ENCODE results near the gene CEP290. TPM values are rescaled to one million over a fixed set of nuclear protein-coding genes. Genes with fewer than 3 reads are reported as not detected.

Gene CEP290
- total and polyA plus RNA-seq, 10 of the 15 experiments (the other 5 are each of a cell fraction or from before 2014, with no cell fraction given), result 4.8 to 15.7 (median 10.7) TPM

DNA sequence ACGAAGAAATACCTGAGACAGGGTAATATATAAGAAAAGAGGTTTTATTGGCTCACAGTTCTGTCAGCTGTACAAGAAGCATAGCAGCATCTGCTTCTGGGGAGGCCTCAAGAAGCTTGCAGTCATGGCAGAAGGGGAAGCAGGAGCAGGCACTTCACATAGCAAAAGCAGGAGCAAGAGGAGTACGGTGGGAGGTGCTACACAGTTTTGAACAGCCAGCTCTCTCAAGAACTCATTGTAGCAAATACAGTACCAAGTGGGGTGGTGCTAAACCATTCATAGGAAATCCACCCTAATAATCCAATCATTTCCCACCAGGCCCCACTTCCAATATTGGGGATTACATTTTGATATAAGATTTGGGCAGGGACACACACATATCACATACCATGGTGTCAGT lies 8.2 kb upstream of the CEP290 start:
- 100% methylated on average over 2 of the region's 2 CpGs for WGBS (ENCODE audit: insufficient coverage, insufficient replicate concordance, low lambda C conversion rate, missing lambda C conversion rate)
- H2AFZ ChIP-seq (ENCODE audit: control insufficient read depth, low read depth, low read length), result no peak overlapping the region
- DNase-seq (ENCODE audit: low read depth, low spot score) (no peak), ATAC-seq (no peak), FAIRE-seq (no peak)
- H3K4me1 ChIP-seq (ENCODE audit: control insufficient read depth, insufficient read depth, low read length), result no peaks in the 10 kb centered on the region
- intact Hi-C loops (cut with micrococcal nuclease; ENCODE audit: unreplicated experiment) (loop anchor here (5.0 to 10.0 kb wide), 3 partner anchors 242 to 842 kb away; no protein-coding TSS in a partner anchor), in situ Hi-C loops (cut with MboI) (no loop called here)
- ChIA-PET POLR2A (no interaction called here), RAD21 (ENCODE audit: unreplicated experiment) (no interaction called here), CTCF (no interaction called here), SMC1A (ENCODE audit: uncharacterized antibody, unreplicated experiment) (interaction anchor here (0.9 kb wide), 1 partner anchor 11 kb away, joined by 3 read pairs; no protein-coding TSS in a partner anchor)
- no peaks in the 10 kb centered on the region for H4K20me1 ChIP-seq (ENCODE audit: control insufficient read depth, insufficient read depth)
- no peaks in the 10 kb centered on the region for H3K27me3 ChIP-seq (replicated peaks in 1 of 2; ENCODE audit: control insufficient read depth in 2 of 2, insufficient read depth in 2 of 2, low read length in 1 of 2)
- H3K4me3 ChIP-seq, result no peak overlapping the region
- H3K9ac ChIP-seq (ENCODE audit: control insufficient read depth, insufficient read depth, low read length), result no peak overlapping the region
- H3K79me2 ChIP-seq (ENCODE audit: control insufficient read depth, insufficient read depth, low read length), result no peaks in the 10 kb centered on the region; the same call in 1 of the 2 replicates
- no TSS peak for BruUV-seq (replicated peaks)
- no peaks in the 10 kb centered on the region; a peak in 1 of 4 replicates for H3K36me3 ChIP-seq (ENCODE audit: control insufficient read depth in 2 of 2, insufficient read depth in 2 of 2, low read length in 1 of 2)
- TF ChIP-seq TAF1 (IDR thresholded peaks at IDR 0.05; ENCODE audit: borderline replicate concordance, low read depth, low read length) (no peak), CHD2 (IDR thresholded peaks at IDR 0.05; ENCODE audit: borderline replicate concordance, low read depth, low read length) (no peak), NR2C2 (IDR thresholded peaks at IDR 0.05; ENCODE audit: borderline replicate concordance, control insufficient read depth, insufficient read length, low read depth) (no peak), SMC3 (IDR thresholded peaks at IDR 0.05; ENCODE audit: borderline replicate concordance, low read length) (no peak), EP300 (IDR thresholded peaks at IDR 0.05; ENCODE audit: borderline replicate concordance in 1 of 2, control insufficient read depth in 1 of 2, low read depth in 2 of 2, low read length in 2 of 2) (no peak), MEF2A (IDR thresholded peaks at IDR 0.05; ENCODE audit: insufficient read depth, low read depth, low read length) (no peak), CHD4 (IDR thresholded peaks at IDR 0.05) (no peak)
- TF ChIP-seq, protein P1, sequence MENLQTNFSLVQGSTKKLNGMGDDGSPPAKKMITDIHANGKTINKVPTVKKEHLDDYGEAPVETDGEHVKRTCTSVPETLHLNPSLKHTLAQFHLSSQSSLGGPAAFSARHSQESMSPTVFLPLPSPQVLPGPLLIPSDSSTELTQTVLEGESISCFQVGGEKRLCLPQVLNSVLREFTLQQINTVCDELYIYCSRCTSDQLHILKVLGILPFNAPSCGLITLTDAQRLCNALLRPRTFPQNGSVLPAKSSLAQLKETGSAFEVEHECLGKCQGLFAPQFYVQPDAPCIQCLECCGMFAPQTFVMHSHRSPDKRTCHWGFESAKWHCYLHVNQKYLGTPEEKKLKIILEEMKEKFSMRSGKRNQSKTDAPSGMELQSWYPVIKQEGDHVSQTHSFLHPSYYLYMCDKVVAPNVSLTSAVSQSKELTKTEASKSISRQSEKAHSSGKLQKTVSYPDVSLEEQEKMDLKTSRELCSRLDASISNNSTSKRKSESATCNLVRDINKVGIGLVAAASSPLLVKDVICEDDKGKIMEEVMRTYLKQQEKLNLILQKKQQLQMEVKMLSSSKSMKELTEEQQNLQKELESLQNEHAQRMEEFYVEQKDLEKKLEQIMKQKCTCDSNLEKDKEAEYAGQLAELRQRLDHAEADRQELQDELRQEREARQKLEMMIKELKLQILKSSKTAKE (IDR thresholded peaks at IDR 0.05; ENCODE audit: low read depth, poor library complexity, severe bottlenecking), result no peak
- TF ChIP-seq, protein P2, sequence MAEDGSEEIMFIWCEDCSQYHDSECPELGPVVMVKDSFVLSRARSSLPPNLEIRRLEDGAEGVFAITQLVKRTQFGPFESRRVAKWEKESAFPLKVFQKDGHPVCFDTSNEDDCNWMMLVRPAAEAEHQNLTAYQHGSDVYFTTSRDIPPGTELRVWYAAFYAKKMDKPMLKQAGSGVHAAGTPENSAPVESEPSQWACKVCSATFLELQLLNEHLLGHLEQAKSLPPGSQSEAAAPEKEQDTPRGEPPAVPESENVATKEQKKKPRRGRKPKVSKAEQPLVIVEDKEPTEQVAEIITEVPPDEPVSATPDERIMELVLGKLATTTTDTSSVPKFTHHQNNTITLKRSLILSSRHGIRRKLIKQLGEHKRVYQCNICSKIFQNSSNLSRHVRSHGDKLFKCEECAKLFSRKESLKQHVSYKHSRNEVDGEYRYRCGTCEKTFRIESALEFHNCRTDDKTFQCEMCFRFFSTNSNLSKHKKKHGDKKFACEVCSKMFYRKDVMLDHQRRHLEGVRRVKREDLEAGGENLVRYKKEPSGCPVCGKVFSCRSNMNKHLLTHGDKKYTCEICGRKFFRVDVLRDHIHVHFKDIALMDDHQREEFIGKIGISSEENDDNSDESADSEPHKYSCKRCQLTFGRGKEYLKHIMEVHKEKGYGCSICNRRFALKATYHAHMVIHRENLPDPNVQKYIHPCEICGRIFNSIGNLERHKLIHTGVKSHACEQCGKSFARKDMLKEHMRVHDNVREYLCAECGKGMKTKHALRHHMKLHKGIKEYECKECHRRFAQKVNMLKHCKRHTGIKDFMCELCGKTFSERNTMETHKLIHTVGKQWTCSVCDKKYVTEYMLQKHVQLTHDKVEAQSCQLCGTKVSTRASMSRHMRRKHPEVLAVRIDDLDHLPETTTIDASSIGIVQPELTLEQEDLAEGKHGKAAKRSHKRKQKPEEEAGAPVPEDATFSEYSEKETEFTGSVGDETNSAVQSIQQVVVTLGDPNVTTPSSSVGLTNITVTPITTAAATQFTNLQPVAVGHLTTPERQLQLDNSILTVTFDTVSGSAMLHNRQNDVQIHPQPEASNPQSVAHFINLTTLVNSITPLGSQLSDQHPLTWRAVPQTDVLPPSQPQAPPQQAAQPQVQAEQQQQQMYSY (CRISPR knock-in tag; IDR thresholded peaks at IDR 0.05), result no peak
- TF ChIP-seq, protein P3, sequence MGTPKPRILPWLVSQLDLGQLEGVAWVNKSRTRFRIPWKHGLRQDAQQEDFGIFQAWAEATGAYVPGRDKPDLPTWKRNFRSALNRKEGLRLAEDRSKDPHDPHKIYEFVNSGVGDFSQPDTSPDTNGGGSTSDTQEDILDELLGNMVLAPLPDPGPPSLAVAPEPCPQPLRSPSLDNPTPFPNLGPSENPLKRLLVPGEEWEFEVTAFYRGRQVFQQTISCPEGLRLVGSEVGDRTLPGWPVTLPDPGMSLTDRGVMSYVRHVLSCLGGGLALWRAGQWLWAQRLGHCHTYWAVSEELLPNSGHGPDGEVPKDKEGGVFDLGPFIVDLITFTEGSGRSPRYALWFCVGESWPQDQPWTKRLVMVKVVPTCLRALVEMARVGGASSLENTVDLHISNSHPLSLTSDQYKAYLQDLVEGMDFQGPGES (IDR thresholded peaks at IDR 0.05), result no peak
- TF ChIP-seq, protein P4, sequence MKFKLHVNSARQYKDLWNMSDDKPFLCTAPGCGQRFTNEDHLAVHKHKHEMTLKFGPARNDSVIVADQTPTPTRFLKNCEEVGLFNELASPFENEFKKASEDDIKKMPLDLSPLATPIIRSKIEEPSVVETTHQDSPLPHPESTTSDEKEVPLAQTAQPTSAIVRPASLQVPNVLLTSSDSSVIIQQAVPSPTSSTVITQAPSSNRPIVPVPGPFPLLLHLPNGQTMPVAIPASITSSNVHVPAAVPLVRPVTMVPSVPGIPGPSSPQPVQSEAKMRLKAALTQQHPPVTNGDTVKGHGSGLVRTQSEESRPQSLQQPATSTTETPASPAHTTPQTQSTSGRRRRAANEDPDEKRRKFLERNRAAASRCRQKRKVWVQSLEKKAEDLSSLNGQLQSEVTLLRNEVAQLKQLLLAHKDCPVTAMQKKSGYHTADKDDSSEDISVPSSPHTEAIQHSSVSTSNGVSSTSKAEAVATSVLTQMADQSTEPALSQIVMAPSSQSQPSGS (IDR thresholded peaks at IDR 0.05; ENCODE audit: low read length), result no peak
- no peak overlapping the region for H3K27ac ChIP-seq (ENCODE audit: control insufficient read depth, insufficient read depth)
- H3K4me2 ChIP-seq (ENCODE audit: control insufficient read depth, insufficient read depth), result no peak overlapping the region
- no peaks in the 10 kb centered on the region for H3K9me3 ChIP-seq (replicated peaks; ENCODE audit: control insufficient read depth, insufficient read depth, low read length)

All from GM12878 (cell line).